ENCODE results near the gene TBC1D23. TPM values are rescaled to one million over a fixed set of nuclear protein-coding genes. Genes with fewer than 3 reads are reported as not detected.
"Not testable (repeated sequence)": the region's sequence is repeated elsewhere in the genome, so short reads cannot be mapped to it uniquely, and the experiment has no call there.

The TBC1D23 gene
- total RNA-seq, 1 experiment from 2014 or later, result 8.9 TPM

DNA sequence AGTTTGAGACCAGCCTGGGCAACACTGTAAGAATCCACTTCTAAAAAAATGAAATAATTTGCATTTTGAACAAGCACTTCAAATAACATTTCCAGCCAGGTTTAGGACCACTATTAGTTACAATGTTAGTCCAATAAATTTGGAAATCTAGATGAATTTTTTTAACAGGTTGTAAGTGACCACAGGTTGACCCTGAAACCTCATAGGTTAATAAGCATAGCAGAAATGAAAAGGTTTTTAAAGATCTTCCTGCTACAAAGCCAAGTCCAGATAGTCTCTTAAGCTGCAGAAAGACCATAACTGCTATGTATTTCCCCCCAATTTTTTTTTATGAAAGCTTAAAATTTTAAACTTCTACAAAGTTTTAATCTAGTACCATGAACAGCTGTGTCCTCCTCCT, 72.3 kb downstream of the TBC1D23 start:
- no peak for DNase-seq (ENCODE audit: low read depth)

DNA sequence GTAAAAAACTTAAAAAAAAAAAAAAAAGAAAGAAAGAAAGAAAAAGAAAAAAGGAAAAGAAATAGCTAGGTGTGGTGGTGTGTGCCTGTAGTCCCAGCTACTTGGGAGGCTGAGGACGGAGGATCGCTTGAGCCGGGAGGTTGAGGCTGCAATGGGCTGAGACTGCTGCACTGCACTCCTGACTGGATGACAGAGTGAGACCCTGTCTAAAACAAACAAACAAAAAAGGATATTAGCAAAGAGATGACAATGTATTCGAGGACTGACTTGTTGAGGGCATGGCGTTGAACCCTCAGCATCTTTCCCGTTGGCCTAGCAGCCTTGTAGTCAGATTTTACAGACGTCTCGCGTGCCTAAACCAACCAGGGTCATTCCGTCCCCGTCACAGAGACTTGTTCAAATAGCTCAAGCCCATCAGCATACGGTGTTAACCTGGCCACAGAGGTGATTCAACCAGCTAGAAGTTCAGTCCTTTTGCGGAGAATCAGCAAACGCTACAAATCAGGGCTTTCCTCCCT, 73.2 kb downstream of the TBC1D23 start:
- DNase-seq (ENCODE audit: low read depth), result no peak
- in situ Hi-C loops (cut with HindIII; ENCODE audit: low pct_unique_long_range_greater_than_20kb, low sequenced_read_pairs), result no loop called here

More for the DNA sequence above, 72.3 kb downstream of the TBC1D23 start:
- in situ Hi-C loops (cut with HindIII; ENCODE audit: low pct_unique_long_range_greater_than_20kb, low sequenced_read_pairs), result no loop called here

GRCh38 chr3:100334488-100335351, 73.9 kb downstream of the TBC1D23 start, which contains the start of gene NIT2:
Gene NIT2 (plus strand): TSS chr3:100334757. CDS start chr3:100334792, 35 bp downstream.
- peak; percentile 80 for DNase-seq (ENCODE audit: low read depth)
- in situ Hi-C loops (cut with HindIII; ENCODE audit: low pct_unique_long_range_greater_than_20kb, low sequenced_read_pairs), result no loop called here

DNA sequence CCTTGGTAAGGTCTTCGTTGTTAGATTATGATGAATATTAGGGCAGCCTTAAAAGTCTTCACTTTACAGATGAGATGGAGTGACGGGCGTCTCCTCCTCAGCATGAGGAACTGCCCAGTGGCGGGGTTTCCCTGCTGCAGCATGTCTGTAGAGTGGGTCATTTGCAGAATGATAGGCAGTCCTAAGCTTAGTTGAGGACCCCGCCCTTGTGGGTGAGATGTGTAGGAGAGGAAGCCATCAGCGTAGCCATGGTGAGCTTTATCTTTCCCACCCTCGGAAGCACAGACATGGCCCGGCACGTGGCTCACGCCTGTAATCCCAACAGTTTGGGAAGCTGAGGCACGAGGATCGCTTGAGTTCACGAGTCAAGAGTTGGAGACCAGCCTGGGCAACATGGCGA, 74.6 kb downstream of the TBC1D23 start:
- in situ Hi-C loops (cut with HindIII; ENCODE audit: low pct_unique_long_range_greater_than_20kb, low sequenced_read_pairs), result no loop called here

GRCh38 chr3:100336229-100336628, 75.4 kb downstream of the TBC1D23 start:
- DNase-seq (ENCODE audit: low read depth); in situ Hi-C loops (cut with HindIII; ENCODE audit: low pct_unique_long_range_greater_than_20kb, low sequenced_read_pairs): not testable (repeated sequence)

More for the DNA sequence above, 74.6 kb downstream of the TBC1D23 start:
- DNase-seq (ENCODE audit: low read depth), result peak; percentile 19

GRCh38 chr3:100338911-100339310, 78.1 kb downstream of the TBC1D23 start:
- in situ Hi-C loops (cut with HindIII; ENCODE audit: low pct_unique_long_range_greater_than_20kb, low sequenced_read_pairs), result no loop called here
- DNase-seq (ENCODE audit: low read depth), result no peak

- DNase-seq (ENCODE audit: low read depth), result no peak
- in situ Hi-C loops (cut with HindIII; ENCODE audit: low pct_unique_long_range_greater_than_20kb, low sequenced_read_pairs), result no loop called here
Observed at GRCh38 chr3:100339786-100340185, 79.0 kb downstream of the TBC1D23 start.

DNA sequence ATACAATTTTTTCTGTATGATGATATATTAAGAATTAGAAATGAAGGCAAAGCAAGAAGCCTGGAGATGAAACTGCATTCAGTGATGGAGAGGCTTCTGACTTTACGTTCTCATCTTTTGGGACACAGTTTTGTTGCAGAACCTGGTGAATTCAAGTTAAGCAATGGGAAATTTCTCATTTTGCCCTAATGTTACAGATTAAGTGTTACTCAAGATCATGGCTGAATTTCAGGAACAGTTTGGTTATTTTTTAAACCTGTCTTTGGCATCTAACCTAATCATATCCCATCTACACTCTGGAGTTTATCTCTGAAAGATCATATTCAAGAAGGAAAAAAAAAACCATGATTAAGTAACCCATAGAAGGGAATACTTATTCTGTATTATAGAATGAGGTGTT, 79.7 kb downstream of the TBC1D23 start:
- DNase-seq (ENCODE audit: low read depth), result no peak
- in situ Hi-C loops (cut with HindIII; ENCODE audit: low pct_unique_long_range_greater_than_20kb, low sequenced_read_pairs), result no loop called here

DNA sequence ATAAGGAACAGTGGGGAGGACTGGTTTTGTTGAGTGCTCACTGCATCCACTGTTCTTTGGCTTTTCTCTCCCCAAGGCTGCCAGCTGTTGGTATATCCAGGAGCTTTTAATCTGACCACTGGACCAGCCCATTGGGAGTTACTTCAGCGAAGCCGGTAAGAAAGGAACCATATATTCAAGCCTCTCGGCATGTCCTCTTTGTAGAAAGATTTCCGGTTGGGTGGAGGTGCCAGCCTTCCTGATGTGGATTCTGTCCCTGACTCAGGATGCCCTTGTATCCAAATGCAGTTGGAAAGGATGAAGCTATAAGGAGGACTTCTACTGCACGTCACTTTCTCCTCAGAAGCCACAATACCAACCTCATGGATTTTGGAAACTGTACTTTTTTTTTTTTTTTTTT, 87.9 kb downstream of the TBC1D23 start:
- DNase-seq (ENCODE audit: low read depth), result no peak
- in situ Hi-C loops (cut with HindIII; ENCODE audit: low pct_unique_long_range_greater_than_20kb, low sequenced_read_pairs), result no loop called here

GRCh38 chr3:100351770-100352169, 91.0 kb downstream of the TBC1D23 start:
- in situ Hi-C loops (cut with HindIII; ENCODE audit: low pct_unique_long_range_greater_than_20kb, low sequenced_read_pairs); DNase-seq (ENCODE audit: low read depth): not testable (repeated sequence)

DNA sequence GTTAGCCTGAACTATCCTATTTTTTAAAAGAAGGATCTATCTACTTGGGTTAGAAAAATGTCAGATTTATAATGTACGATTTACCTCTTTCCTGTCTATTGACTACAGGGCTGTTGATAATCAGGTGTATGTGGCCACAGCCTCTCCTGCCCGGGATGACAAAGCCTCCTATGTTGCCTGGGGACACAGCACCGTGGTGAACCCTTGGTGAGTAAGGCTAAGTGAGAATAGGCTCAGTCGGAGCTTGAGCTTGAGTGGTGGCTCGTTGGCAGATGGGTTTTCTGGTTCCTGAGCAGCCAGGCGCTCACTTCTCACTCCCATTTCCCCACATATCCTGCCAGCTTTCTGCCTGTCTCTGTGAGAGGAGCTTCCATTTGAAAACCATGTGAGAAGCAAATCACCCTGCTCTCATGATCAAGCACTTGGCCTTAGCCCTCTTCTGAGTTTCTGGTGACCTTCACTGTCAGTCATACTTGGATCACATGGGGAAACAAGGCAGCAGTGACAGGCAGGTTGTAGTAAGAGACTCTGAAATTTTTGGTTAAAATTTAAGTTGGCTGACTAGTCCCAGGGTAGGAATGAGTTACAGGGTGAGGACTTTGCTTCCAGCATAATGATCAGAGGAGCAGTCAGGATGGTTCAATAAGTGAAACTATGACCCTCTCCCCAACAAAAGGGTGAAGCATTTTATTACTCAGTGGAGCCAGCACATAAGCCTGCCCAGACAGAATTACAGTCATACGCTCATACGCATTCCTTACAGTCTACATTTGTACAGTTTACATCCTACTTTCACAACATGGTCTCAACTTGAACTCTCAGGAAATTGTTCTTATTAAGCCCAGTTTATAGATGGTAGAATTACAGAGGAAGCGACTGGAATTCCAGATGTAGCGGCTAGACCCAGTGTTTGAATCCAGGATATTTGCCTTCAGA, 91.8 kb downstream of the TBC1D23 start:
- in situ Hi-C loops (cut with HindIII; ENCODE audit: low pct_unique_long_range_greater_than_20kb, low sequenced_read_pairs), result no loop called here
- DNase-seq (ENCODE audit: low read depth), result no peak

GRCh38 chr3:100354850-100355249, 94.1 kb downstream of the TBC1D23 start:
- in situ Hi-C loops (cut with HindIII; ENCODE audit: low pct_unique_long_range_greater_than_20kb, low sequenced_read_pairs), result no loop called here
- DNase-seq (ENCODE audit: low read depth), result no peak

GRCh38 chr3:100358413-100358812, 97.6 kb downstream of the TBC1D23 start:
- no peak for DNase-seq (ENCODE audit: low read depth)

GRCh38 chr3:100359035-100359434, 98.2 kb downstream of the TBC1D23 start:
- in situ Hi-C loops (cut with HindIII; ENCODE audit: low pct_unique_long_range_greater_than_20kb, low sequenced_read_pairs), result no loop called here
- DNase-seq (ENCODE audit: low read depth), result no peak

More at GRCh38 chr3:100358413-100358812, 97.6 kb downstream of the TBC1D23 start:
- in situ Hi-C loops (cut with HindIII; ENCODE audit: low pct_unique_long_range_greater_than_20kb, low sequenced_read_pairs), result no loop called here

DNA sequence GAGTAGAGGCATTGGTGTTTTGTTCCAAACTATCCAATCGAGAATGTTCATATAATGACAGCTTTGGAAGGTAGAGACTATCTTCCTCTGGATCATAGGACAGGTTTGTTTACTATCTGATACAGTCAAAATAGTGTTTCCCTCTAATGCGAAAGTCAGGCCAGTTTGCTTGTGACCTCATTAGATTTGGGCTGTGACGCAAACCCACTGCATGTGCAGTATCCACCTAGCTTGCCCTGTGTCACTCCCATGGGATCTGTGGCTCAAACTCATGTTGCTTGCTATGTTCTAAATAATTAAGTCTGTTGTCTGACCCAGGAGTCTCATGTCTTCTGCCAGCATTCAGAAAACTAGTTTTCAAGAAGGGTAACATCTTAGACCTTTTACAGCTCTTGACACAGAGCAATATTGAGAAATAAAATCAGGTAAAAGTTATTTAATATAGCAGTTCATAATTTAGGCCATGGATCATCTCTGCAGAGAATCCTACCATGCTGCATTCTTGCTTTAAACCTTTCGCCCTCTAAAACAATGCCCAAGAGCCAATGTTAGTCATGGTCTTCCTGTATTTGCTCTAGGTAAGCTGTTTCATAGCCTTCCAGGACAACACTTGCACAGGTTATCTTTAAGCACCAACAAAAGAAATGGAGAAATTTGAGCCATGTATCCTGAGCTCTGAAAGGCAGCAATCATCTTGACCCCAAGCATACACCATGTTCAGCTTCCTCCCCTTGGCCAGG, 100.1 kb downstream of the TBC1D23 start:
- in situ Hi-C loops (cut with HindIII; ENCODE audit: low pct_unique_long_range_greater_than_20kb, low sequenced_read_pairs), result no loop called here
- DNase-seq (ENCODE audit: low read depth), result no peak

DNA sequence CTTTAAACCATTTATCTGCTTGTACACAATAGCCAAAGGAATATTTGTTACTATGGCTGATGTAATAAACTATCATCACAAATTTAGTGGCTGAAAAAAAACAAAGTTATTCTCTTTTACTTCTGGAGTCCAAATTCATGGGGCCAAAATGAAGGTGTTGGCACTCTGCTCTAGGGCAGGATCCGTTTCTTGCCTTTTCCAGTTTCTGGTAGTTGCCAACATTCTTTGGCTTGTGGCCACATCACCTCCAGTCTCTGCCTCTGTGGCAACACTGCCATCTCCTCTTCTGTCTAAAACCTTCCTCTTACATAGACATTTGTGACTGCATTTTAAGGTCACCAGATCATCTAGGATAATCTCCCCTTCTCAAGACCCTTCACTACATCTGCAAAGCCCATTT, 101.1 kb downstream of the TBC1D23 start:
- in situ Hi-C loops (cut with HindIII; ENCODE audit: low pct_unique_long_range_greater_than_20kb, low sequenced_read_pairs), result no loop called here
- DNase-seq (ENCODE audit: low read depth), result no peak

- DNase-seq (ENCODE audit: low read depth), result no peak
- in situ Hi-C loops (cut with HindIII; ENCODE audit: low pct_unique_long_range_greater_than_20kb, low sequenced_read_pairs), result no loop called here
Observed at GRCh38 chr3:100364421-100364820, 103.6 kb downstream of the TBC1D23 start.

DNA sequence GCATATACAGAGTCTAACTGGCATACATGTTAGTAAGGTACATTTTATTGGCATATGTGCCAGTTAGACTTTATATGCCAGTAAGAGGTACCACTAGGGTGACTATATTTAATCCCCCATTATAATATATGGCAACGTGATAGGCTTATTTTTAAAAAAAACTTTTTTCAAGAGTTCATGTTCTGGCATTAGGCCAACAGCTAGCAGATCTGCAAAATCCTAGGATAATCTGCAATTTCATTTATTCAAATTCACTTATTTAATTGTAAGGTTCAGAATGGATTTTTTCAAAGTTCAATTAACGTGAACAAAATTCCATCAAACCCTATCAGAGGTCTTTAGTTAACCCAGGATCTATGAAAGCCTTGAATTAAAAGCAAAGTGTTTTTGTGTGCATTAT, 105.6 kb downstream of the TBC1D23 start:
- no peak for DNase-seq (ENCODE audit: low read depth)
- in situ Hi-C loops (cut with HindIII; ENCODE audit: low pct_unique_long_range_greater_than_20kb, low sequenced_read_pairs), result no loop called here
